ENCODE data around the gene SVBP. TPM values are rescaled to one million over a fixed set of nuclear protein-coding genes. Genes with fewer than 3 reads are reported as not detected.
A peak's percentile ranks its signal among the peaks of the same experiment; 100 is the strongest.

SVBP gene
- total and polyA plus RNA-seq, 2 of the 8 experiments (the other 6 are each of a cell fraction or from before 2014, with no cell fraction given) = 29.7 to 30.2 TPM

DNA sequence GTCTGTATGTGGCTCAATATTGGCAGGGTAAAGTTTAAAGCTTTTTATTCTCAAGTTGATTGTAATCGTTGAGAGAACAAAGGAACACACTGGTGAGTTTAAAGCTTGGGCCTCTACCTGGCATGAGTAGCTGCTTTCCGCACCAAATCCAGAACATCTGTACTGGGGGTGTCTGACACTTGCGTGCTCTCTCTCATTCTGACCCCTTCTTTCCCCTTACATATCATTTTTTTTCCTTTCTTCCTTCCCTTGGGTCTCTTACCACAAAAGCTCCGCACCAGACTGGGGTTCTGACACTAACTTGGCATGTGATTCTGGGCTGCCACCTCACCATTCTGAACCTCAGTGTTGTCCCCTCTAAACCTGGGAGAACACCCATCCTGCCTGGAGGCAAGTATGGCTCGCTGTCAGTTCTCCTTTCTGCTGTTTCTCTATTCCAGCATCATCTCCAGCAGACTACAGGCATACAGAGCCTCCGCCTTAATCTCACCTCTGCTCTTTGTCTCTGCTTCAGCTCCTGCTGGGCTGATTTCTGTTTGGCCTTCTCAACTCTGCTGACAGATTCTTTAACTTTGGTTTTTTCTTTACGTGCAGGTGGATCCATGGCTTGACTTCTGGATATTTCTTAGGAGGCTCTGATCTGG, 1.1 kb downstream of the SVBP start:
- POLR2A ChIA-PET (ENCODE audit: partially characterized antibody) = interaction anchor here (0.6 to 3.8 kb wide), 18 partner anchors 9 to 552 kb away, joined by 3 to 17 read pairs (median 4); partner anchors contain the start of genes ELOVL1 and ZNF691
- TF ChIP-seq SIX5 (IDR thresholded peaks at IDR 0.05; ENCODE audit: low read depth, low read length) (no peak), SIN3A (conservative IDR thresholded peaks at IDR 0.05 in 1 of 2, IDR thresholded peaks at IDR 0.05 in 1 of 2; ENCODE audit: low read depth in 1 of 2, low read length in 2 of 2) (peak in 1 of 2 experiments; percentile 12; a peak in 1 of 4 replicates), YY1 (IDR thresholded peaks at IDR 0.05; ENCODE audit: low read depth, low read length) (no peak)
- Histone ChIP-seq H2BK120ac (replicated peaks; ENCODE audit: low read depth, low read length) (no peak overlapping the region), H3K23me2 (ENCODE audit: low read depth, low read length) (peaks cover 6% of the 10 kb centered on the region; the same call in 1 of the 2 replicates), H3K4me2 (ENCODE audit: insufficient read depth in 1 of 2, low read depth in 2 of 2, low read length in 2 of 2) (peak overlapping the region; percentile 74 to 83), H2AFZ (ENCODE audit: low read length) (no peak overlapping the region), H2BK12ac (ENCODE audit: low read depth, low read length) (no peak overlapping the region), H2BK15ac (ENCODE audit: low read length) (no peak overlapping the region), H3K27ac (ENCODE audit: low read depth, low read length) (peak overlapping the region; percentile 28; the same call in 1 of the 2 replicates), H4K5ac (ENCODE audit: insufficient read length, low read depth, low read length) (no peak overlapping the region), H4K20me1 (replicated peaks in 1 of 2; ENCODE audit: control insufficient read depth in 1 of 2, insufficient read depth in 2 of 2, low read length in 2 of 2) (peaks cover 0 to 2% of the 10 kb centered on the region in 2 experiments), H3K4ac (replicated peaks; ENCODE audit: insufficient read length, low read depth, low read length) (no peak overlapping the region), H4K91ac (replicated peaks; ENCODE audit: insufficient read length, low read length) (no peak overlapping the region), H3K9ac (replicated peaks in 1 of 4; ENCODE audit: extremely low read depth in 1 of 4, low read depth in 3 of 4, low read length in 3 of 4) (peak overlapping the region in 2 of 4 experiments; percentile 2 to 68; a peak in 2 of 7 replicates), H3K4me1 (replicated peaks in 1 of 4; ENCODE audit: control insufficient read depth in 3 of 4, insufficient read depth in 4 of 4, low read length in 3 of 4) (peaks cover 3 to 10% (median 5%) of the 10 kb centered on the region in 4 experiments; a peak in 6 of 7 replicates), H3K18ac (ENCODE audit: extremely low read depth, low read length) (peak overlapping the region; percentile 48; the same call in 1 of the 2 replicates), H3K4me3 (ENCODE audit: extremely low read depth in 1 of 4, insufficient read depth in 2 of 4, low read depth in 3 of 4, low read length in 4 of 4) (peak overlapping the region; percentile 60 to 81 (median 69)), H3K36me3 (ENCODE audit: control insufficient read depth in 2 of 4, insufficient read depth in 4 of 4, low read length in 3 of 4) (no peaks in the 10 kb centered on the region; a peak in 1 of 8 replicates), H3K9me3 (ENCODE audit: insufficient read depth in 2 of 2, low read depth in 1 of 2, low read length in 1 of 2) (no peaks in the 10 kb centered on the region), H3K27me3 (replicated peaks in 1 of 4; ENCODE audit: control insufficient read depth in 3 of 4, extremely low read depth in 1 of 4, insufficient read depth in 3 of 4, low read length in 3 of 4) (no peaks in the 10 kb centered on the region), H2BK20ac (ENCODE audit: low read length) (no peak overlapping the region), H3K23ac (ENCODE audit: insufficient read length) (no peak overlapping the region), H4K8ac (ENCODE audit: extremely low read depth, insufficient read depth, low read length) (no peak overlapping the region), H2AK5ac (ENCODE audit: low read depth, low read length) (no peak overlapping the region), H3K79me1 (ENCODE audit: low read depth, low read length) (no peaks in the 10 kb centered on the region; the same call in 1 of the 2 replicates), H3K14ac (ENCODE audit: insufficient read length) (no peak overlapping the region), H3K56ac (replicated peaks; ENCODE audit: insufficient read length, low read depth, low read length) (no peak overlapping the region), H3K79me2 (ENCODE audit: control insufficient read depth in 1 of 2, insufficient read depth in 2 of 2, low read length in 2 of 2) (no peaks in the 10 kb centered on the region), H2BK5ac (ENCODE audit: low read depth, low read length) (peak overlapping the region; percentile 36; the same call in 1 of the 2 replicates)
- FAIRE-seq (no peak), DNase-seq (ENCODE audit: low read depth in 1 of 2, low spot score in 2 of 2) (peak in 1 of 2 experiments; percentile 47)
- WGBS, 2 experiments (ENCODE audit: extremely low coverage in 1 of 2, insufficient coverage in 1 of 2, insufficient read length in 1 of 2, insufficient replicate concordance in 2 of 2, low coverage in 1 of 2, low lambda C conversion rate in 2 of 2, missing lambda C conversion rate in 1 of 2) = 52% methylated on average over 7 of the region's 7 CpGs; no CpG with 5 or more reads in 1 of the 2 experiments
- CTCF ChIA-PET (ENCODE audit: partially characterized antibody) = interaction anchor here (0.8 to 1.6 kb wide), 5 partner anchors 20 to 50 kb away, joined by 3 to 7 read pairs (median 5); partner anchors contain the start of genes C1orf50, P3H1 and ZNF691

All from H1 (cell line).